ENCODE results near the gene CST3.

The CST3 gene

DNA sequence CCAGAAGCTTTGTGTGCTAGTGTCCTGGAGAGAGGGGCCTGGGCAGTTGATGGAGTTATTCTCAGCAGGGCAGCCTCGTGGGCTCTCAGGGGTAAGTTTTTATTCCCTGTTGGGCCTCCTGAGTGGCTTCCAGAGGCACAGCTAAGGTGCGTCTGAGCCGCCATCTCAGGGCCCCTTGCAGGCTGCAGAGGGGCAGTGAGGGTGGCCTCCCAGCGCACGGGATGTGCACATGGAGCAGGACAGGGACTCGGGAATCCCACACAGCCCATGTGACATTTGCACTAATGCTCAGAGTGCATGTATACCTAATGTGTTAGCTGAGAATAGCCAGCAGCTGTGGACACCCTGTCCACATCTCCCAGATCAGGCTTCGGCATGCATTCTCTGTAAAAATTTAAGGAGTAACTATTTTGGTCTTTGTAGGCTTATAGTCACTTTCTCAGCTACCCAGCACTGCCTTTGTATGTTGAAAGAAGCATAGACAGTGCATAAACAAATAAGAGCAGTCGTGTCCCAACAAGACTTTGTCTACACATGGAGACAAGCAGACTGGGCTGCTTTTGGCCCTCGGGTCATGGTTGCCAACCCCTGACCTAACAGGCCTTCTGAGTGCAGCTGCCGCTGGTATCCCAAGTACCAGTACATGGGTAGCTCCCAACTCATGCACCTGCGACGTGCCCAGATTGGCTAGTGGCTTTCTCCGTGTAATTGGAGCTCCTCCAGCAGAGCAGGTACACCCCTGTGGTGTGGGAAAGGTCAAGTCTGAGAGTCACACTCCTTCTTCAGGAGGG, 50.8 kb downstream of the CST3 start:
- H3K9ac ChIP-seq (ENCODE audit: low read depth, low read length), result no peak overlapping the region
- DNase-seq (no peak), ATAC-seq (ENCODE audit: insufficient read depth, low read depth) (no peak)
- no peak overlapping the region for H3K4me3 ChIP-seq (ENCODE audit: low read depth in 1 of 2, low read length in 2 of 2)
- TF ChIP-seq EZH2 (IDR thresholded peaks at IDR 0.05; ENCODE audit: borderline replicate concordance, low read depth, low read length, severe bottlenecking), result no peak
- TF ChIP-seq, protein P1, sequence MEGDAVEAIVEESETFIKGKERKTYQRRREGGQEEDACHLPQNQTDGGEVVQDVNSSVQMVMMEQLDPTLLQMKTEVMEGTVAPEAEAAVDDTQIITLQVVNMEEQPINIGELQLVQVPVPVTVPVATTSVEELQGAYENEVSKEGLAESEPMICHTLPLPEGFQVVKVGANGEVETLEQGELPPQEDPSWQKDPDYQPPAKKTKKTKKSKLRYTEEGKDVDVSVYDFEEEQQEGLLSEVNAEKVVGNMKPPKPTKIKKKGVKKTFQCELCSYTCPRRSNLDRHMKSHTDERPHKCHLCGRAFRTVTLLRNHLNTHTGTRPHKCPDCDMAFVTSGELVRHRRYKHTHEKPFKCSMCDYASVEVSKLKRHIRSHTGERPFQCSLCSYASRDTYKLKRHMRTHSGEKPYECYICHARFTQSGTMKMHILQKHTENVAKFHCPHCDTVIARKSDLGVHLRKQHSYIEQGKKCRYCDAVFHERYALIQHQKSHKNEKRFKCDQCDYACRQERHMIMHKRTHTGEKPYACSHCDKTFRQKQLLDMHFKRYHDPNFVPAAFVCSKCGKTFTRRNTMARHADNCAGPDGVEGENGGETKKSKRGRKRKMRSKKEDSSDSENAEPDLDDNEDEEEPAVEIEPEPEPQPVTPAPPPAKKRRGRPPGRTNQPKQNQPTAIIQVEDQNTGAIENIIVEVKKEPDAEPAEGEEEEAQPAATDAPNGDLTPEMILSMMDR (IDR thresholded peaks at IDR 0.05; ENCODE audit: borderline replicate concordance, extremely low read depth, low read length, poor library complexity, severe bottlenecking), result no peak
- no peaks in the 10 kb centered on the region for H3K36me3 ChIP-seq (ENCODE audit: insufficient read depth, low read length)
- H3K27me3 ChIP-seq (ENCODE audit: insufficient read depth, low read length, poor library complexity), result peaks cover 33% of the 10 kb centered on the region
- no peaks in the 10 kb centered on the region; the same call in 1 of the 2 replicates for H4K20me1 ChIP-seq (ENCODE audit: insufficient read depth, low read length)
- no peaks in the 10 kb centered on the region for H3K4me1 ChIP-seq (ENCODE audit: insufficient read depth, low read length)
- H3K4me2 ChIP-seq (ENCODE audit: insufficient read depth, low read length), result no peak overlapping the region
- no peak overlapping the region for H3K27ac ChIP-seq (ENCODE audit: low read length)
- no peak overlapping the region for H2AFZ ChIP-seq (ENCODE audit: low read depth, low read length)
- no peaks in the 10 kb centered on the region for H3K79me2 ChIP-seq (ENCODE audit: insufficient read depth, low read length)
- H3K9me3 ChIP-seq (ENCODE audit: insufficient read depth, low read length, severe bottlenecking), result no peaks in the 10 kb centered on the region

DNA sequence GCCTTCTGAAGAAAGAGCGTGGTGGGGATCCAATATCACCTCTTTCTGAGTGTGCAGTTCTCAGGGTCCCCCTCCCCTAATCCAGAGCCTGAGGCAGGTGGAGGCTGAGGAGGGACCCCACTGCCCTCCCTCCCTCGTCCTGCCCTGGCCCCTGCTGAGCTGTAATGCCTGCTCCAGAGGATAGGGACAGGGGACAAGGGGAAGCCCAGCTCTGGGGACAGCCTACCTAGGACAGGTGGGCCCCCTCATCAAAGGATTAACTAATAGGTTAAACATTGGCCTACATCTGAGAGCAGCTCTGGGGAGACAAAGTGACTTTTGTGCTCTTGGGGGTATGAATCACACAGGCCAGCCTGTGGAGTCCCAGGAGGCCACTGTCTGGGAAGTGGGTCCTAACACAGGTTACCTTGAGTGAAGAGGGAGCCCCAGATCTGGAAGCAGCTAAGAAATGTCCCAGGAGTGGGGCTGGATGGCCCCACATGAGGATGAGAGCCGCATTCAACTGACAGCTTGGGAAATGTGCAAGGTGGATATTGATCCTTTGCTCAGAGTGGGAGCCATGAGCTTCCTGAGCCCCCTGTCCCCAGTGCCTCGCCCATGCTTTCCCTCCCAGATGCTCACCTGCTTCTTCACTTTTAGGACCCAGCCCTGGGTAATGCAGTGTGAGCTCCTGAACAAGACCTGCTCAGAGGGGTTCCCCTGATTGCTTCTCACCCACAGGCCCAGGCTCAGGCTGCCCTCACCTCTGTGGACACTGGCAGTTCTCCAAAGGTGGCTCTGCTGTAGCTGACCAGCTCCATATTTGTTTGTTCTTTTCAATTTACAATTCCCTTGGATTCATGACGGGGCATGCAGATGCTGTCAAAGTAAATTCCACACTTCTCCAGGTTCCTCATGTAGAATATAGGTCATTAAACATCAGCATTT, 51.7 kb downstream of the CST3 start:
- no peak for TF ChIP-seq EZH2 (IDR thresholded peaks at IDR 0.05; ENCODE audit: borderline replicate concordance, low read depth, low read length, severe bottlenecking)
- TF ChIP-seq, protein P1 (IDR thresholded peaks at IDR 0.05; ENCODE audit: borderline replicate concordance, extremely low read depth, low read length, poor library complexity, severe bottlenecking), result no peak

DNA sequence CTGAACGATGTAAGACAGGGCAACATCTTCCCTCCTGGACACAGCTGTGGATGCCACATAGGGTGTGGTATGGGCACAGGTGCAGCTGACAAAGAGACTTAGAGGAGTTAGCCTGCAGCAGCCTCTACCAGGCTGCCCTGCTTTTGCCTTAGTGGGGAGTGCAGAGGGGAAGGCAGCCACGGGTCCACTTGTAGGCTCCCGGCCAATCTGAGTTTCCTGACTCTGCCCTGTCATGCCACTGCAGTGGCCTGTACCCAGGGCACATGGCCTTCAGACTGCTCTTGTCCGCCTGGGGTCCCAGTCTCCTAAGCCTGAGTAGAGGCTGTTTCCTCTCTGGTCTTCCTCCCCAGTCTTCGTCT, 52.3 kb downstream of the CST3 start:
- H3K9ac ChIP-seq (ENCODE audit: low read depth, low read length), result no peak overlapping the region
- no peak for DNase-seq
- H4K20me1 ChIP-seq (ENCODE audit: insufficient read depth, low read length), result no peaks in the 10 kb centered on the region; the same call in 1 of the 2 replicates
- no peaks in the 10 kb centered on the region for H3K79me2 ChIP-seq (ENCODE audit: insufficient read depth, low read length)
- H3K4me3 ChIP-seq (ENCODE audit: low read depth in 1 of 2, low read length in 2 of 2), result no peak overlapping the region
- no peak overlapping the region for H3K27ac ChIP-seq (ENCODE audit: low read length)
- TF ChIP-seq, protein P1 (IDR thresholded peaks at IDR 0.05; ENCODE audit: borderline replicate concordance, extremely low read depth, low read length, poor library complexity, severe bottlenecking), result no peak
- TF ChIP-seq EZH2 (IDR thresholded peaks at IDR 0.05; ENCODE audit: borderline replicate concordance, low read depth, low read length, severe bottlenecking), result no peak
- no peak overlapping the region for H3K4me2 ChIP-seq (ENCODE audit: insufficient read depth, low read length)
- H3K9me3 ChIP-seq (ENCODE audit: insufficient read depth, low read length, severe bottlenecking), result no peaks in the 10 kb centered on the region
- no peaks in the 10 kb centered on the region for H3K4me1 ChIP-seq (ENCODE audit: insufficient read depth, low read length)
- no peaks in the 10 kb centered on the region for H3K36me3 ChIP-seq (ENCODE audit: insufficient read depth, low read length)
- H2AFZ ChIP-seq (ENCODE audit: low read depth, low read length), result no peak overlapping the region
- no peak for ATAC-seq (ENCODE audit: insufficient read depth, low read depth)
- peaks cover 33% of the 10 kb centered on the region for H3K27me3 ChIP-seq (ENCODE audit: insufficient read depth, low read length, poor library complexity)

More for the DNA sequence above, 51.7 kb downstream of the CST3 start:
- no peak overlapping the region for H3K27ac ChIP-seq (ENCODE audit: low read length)
- H3K4me1 ChIP-seq (ENCODE audit: insufficient read depth, low read length), result no peaks in the 10 kb centered on the region
- ATAC-seq (ENCODE audit: insufficient read depth, low read depth) (no peak), DNase-seq (no peak)
- no peak overlapping the region for H3K4me3 ChIP-seq (ENCODE audit: low read depth in 1 of 2, low read length in 2 of 2)
- H3K9ac ChIP-seq (ENCODE audit: low read depth, low read length), result no peak overlapping the region
- no peaks in the 10 kb centered on the region for H3K79me2 ChIP-seq (ENCODE audit: insufficient read depth, low read length)
- H2AFZ ChIP-seq (ENCODE audit: low read depth, low read length), result no peak overlapping the region
- H3K36me3 ChIP-seq (ENCODE audit: insufficient read depth, low read length), result no peaks in the 10 kb centered on the region
- H3K4me2 ChIP-seq (ENCODE audit: insufficient read depth, low read length), result no peak overlapping the region
- H4K20me1 ChIP-seq (ENCODE audit: insufficient read depth, low read length), result no peaks in the 10 kb centered on the region; the same call in 1 of the 2 replicates
- no peaks in the 10 kb centered on the region for H3K9me3 ChIP-seq (ENCODE audit: insufficient read depth, low read length, severe bottlenecking)
- H3K27me3 ChIP-seq (ENCODE audit: insufficient read depth, low read length, poor library complexity), result peaks cover 33% of the 10 kb centered on the region

Data from DND-41 (cell line).